ENCODE results near the gene DNAH2. TPM values are rescaled to one million over a fixed set of nuclear protein-coding genes. Genes with fewer than 3 reads are reported as not detected.

Gene DNAH2
- total and polyA plus RNA-seq, 2 of the 8 experiments (the other 6 are each of a cell fraction or from before 2014, with no cell fraction given) = 0.13 to 0.18 TPM

DNA sequence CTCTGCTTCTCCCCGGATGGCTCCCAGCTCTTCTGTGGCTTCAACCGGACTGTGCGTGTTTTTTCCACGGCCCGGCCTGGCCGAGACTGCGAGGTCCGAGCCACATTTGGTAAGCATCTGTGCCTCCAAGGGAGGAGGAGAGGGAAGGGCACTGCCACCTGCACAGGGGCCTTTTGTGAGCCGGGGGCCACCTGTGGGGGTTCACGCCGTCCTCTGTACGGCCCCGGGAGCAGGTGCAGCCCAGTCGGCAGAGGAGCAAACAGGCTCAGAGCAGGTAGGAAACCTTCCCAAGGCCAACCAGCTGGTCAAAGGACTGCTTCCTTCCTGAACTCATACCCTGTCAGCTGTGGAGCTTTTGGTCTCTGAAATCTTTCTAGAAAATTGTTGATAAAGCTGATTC, 15.9 kb upstream of the DNAH2 start (continued):
- TF ChIP-seq, protein P1, sequence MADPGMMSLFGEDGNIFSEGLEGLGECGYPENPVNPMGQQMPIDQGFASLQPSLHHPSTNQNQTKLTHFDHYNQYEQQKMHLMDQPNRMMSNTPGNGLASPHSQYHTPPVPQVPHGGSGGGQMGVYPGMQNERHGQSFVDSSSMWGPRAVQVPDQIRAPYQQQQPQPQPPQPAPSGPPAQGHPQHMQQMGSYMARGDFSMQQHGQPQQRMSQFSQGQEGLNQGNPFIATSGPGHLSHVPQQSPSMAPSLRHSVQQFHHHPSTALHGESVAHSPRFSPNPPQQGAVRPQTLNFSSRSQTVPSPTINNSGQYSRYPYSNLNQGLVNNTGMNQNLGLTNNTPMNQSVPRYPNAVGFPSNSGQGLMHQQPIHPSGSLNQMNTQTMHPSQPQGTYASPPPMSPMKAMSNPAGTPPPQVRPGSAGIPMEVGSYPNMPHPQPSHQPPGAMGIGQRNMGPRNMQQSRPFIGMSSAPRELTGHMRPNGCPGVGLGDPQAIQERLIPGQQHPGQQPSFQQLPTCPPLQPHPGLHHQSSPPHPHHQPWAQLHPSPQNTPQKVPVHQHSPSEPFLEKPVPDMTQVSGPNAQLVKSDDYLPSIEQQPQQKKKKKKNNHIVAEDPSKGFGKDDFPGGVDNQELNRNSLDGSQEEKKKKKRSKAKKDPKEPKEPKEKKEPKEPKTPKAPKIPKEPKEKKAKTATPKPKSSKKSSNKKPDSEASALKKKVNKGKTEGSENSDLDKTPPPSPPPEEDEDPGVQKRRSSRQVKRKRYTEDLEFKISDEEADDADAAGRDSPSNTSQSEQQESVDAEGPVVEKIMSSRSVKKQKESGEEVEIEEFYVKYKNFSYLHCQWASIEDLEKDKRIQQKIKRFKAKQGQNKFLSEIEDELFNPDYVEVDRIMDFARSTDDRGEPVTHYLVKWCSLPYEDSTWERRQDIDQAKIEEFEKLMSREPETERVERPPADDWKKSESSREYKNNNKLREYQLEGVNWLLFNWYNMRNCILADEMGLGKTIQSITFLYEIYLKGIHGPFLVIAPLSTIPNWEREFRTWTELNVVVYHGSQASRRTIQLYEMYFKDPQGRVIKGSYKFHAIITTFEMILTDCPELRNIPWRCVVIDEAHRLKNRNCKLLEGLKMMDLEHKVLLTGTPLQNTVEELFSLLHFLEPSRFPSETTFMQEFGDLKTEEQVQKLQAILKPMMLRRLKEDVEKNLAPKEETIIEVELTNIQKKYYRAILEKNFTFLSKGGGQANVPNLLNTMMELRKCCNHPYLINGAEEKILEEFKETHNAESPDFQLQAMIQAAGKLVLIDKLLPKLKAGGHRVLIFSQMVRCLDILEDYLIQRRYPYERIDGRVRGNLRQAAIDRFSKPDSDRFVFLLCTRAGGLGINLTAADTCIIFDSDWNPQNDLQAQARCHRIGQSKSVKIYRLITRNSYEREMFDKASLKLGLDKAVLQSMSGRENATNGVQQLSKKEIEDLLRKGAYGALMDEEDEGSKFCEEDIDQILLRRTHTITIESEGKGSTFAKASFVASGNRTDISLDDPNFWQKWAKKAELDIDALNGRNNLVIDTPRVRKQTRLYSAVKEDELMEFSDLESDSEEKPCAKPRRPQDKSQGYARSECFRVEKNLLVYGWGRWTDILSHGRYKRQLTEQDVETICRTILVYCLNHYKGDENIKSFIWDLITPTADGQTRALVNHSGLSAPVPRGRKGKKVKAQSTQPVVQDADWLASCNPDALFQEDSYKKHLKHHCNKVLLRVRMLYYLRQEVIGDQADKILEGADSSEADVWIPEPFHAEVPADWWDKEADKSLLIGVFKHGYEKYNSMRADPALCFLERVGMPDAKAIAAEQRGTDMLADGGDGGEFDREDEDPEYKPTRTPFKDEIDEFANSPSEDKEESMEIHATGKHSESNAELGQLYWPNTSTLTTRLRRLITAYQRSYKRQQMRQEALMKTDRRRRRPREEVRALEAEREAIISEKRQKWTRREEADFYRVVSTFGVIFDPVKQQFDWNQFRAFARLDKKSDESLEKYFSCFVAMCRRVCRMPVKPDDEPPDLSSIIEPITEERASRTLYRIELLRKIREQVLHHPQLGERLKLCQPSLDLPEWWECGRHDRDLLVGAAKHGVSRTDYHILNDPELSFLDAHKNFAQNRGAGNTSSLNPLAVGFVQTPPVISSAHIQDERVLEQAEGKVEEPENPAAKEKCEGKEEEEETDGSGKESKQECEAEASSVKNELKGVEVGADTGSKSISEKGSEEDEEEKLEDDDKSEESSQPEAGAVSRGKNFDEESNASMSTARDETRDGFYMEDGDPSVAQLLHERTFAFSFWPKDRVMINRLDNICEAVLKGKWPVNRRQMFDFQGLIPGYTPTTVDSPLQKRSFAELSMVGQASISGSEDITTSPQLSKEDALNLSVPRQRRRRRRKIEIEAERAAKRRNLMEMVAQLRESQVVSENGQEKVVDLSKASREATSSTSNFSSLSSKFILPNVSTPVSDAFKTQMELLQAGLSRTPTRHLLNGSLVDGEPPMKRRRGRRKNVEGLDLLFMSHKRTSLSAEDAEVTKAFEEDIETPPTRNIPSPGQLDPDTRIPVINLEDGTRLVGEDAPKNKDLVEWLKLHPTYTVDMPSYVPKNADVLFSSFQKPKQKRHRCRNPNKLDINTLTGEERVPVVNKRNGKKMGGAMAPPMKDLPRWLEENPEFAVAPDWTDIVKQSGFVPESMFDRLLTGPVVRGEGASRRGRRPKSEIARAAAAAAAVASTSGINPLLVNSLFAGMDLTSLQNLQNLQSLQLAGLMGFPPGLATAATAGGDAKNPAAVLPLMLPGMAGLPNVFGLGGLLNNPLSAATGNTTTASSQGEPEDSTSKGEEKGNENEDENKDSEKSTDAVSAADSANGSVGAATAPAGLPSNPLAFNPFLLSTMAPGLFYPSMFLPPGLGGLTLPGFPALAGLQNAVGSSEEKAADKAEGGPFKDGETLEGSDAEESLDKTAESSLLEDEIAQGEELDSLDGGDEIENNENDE (IDR thresholded peaks at IDR 0.05; ENCODE audit: insufficient replicate concordance, low read length) = no peak
- TF ChIP-seq RXRA (IDR thresholded peaks at IDR 0.05; ENCODE audit: insufficient read depth, low read depth, low read length) (no peak), ASH2L (IDR thresholded peaks at IDR 0.05; ENCODE audit: low read length) (no peak), JUN (IDR thresholded peaks at IDR 0.05; ENCODE audit: low read depth, low read length) (no peak), BCL11A (IDR thresholded peaks at IDR 0.05; ENCODE audit: low read depth in 2 of 2, low read length in 2 of 2) (no peak), TEAD4 (IDR thresholded peaks at IDR 0.05; ENCODE audit: low read depth, low read length) (no peak)
